HL-60 (cell line): ENCODE measurements around the gene GMDS.

Experiments used
- CTCF ChIP-seq: IDR thresholded peaks from one replicate; pipeline ENCODE4 v1.5.1; 2011; ENCODE audit warnings: low read length, control low read depth, inconsistent platforms; ENCODE audit not compliant: insufficient read depth
- POLR2AphosphoS5 ChIP-seq: IDR thresholded peaks from 2 replicates; pipeline ENCODE4 v1.6.1; 2012; ENCODE audit warnings: low read depth
- REST ChIP-seq: IDR thresholded peaks from 2 replicates; pipeline ENCODE4 v1.6.1; 2012; ENCODE audit warnings: low read depth; ENCODE audit not compliant: insufficient replicate concordance
- SPI1 ChIP-seq: IDR thresholded peaks from 2 replicates; pipeline ENCODE4 v1.6.1; 2012; ENCODE audit warnings: low read depth, mild to moderate bottlenecking, borderline replicate concordance

- TF ChIP-seq CTCF (no peak), SPI1 (no peak), REST (no peak), POLR2AphosphoS5 (no peak)
Observed at GRCh38 chr6:2263896-2264295, 18.5 kb upstream of the GMDS start.
